Epithelial cell of proximal tubule (primary cell): Measurements from ENCODE around the gene PXDN. TPM values are rescaled to one million over a fixed set of nuclear protein-coding genes. Genes with fewer than 3 reads are reported as not detected.
A peak's percentile ranks its signal among the peaks of the same experiment; 100 is the strongest.

Experiments used
- DNase-seq: peaks from one replicate; pipeline ENCODE4 v3.0.0-alpha.2; 2011; ENCODE audit warnings: low read depth
- H3K4me3 ChIP-seq: 2 replicates; pipeline ENCODE4 v1.5.1; 2011; ENCODE audit warnings: low read depth, mild to moderate bottlenecking, low read length
- CTCF ChIP-seq: conservative IDR thresholded peaks from 2 replicates; pipeline ENCODE4 v1.5.1; 2012; ENCODE audit warnings: low read depth, mild to moderate bottlenecking, low read length
- total RNA-seq: library from RNA; depleted of rRNA; stranded (reverse); fragments of >200 nt; gene quantifications from 2 replicates; pipeline ENCODE4 v1.2.3, GENCODE V29; 2015

The PXDN gene
- total RNA-seq, 1 donor from 2014 or later, result 197 TPM

- DNase-seq, result no peak
- TF ChIP-seq CTCF, result no peak
- no peak overlapping the region for H3K4me3 ChIP-seq
Measured at GRCh38 chr2:1593371-1594122, 150.8 kb downstream of the PXDN start.

- no peak for DNase-seq
- peak overlapping the region; percentile 37 for H3K4me3 ChIP-seq
- TF ChIP-seq CTCF, result peak; percentile 74
Measured at GRCh38 chr2:1591978-1592907, 152.1 kb downstream of the PXDN start.

- H3K4me3 ChIP-seq, result peak overlapping the region; percentile 37
- DNase-seq, result no peak
- TF ChIP-seq CTCF, result no peak
Measured at GRCh38 chr2:1591461-1591770, 152.9 kb downstream of the PXDN start.

GRCh38 chr2:1590596-1591460 lies 153.5 kb downstream of the PXDN start:
- peak; percentile 3 for TF ChIP-seq CTCF

GRCh38 chr2:1588978-1589621 lies 155.2 kb downstream of the PXDN start:
- TF ChIP-seq CTCF, result no peak
- H3K4me3 ChIP-seq, result no peak overlapping the region
- DNase-seq, result no peak

More at GRCh38 chr2:1590596-1591460, 153.5 kb downstream of the PXDN start:
- no peak overlapping the region for H3K4me3 ChIP-seq
- no peak for DNase-seq
